CD14-positive monocyte (primary cell): ENCODE measurements around the gene DBNDD1. TPM values are rescaled to one million over a fixed set of nuclear protein-coding genes. Genes with fewer than 3 reads are reported as not detected.

Experiments used
- DNase-seq, 3 donors: peaks; one replicate each; pipeline ENCODE4 v3.0.0-alpha.2; 2011 to 2022
- H2AFZ ChIP-seq: 2 replicates; pipeline ENCODE4 v1.6.0; 2012; ENCODE audit warnings: mild to moderate bottlenecking, low read depth, low read length, inconsistent platforms; ENCODE audit not compliant: insufficient read depth, poor library complexity, severe bottlenecking
- H3K27ac ChIP-seq, 2 donors: 1 replicate in 1 of 2; 2 replicates in 1 of 2; pipeline ENCODE4 v1.5.1; 2012 to 2013; ENCODE audit warnings: low read length in 2 of 2, control low read depth in 1 of 2, inconsistent platforms in 1 of 2, low read depth in 1 of 2, mild to moderate bottlenecking in 1 of 2
- H3K27me3 ChIP-seq, 2 donors: one replicate each; pipeline versions ENCODE4 v1.6.0 to v1.6.1; 2011 to 2013; ENCODE audit warnings: low read length in 2 of 2; ENCODE audit not compliant: control insufficient read depth in 2 of 2, insufficient read depth in 2 of 2
- H3K36me3 ChIP-seq, 2 donors: replicated peaks in 1 of 2; 1 replicate in 1 of 2; 2 replicates in 1 of 2; pipeline versions ENCODE4 v1.5.1 to v1.6.1; 2012 to 2013; ENCODE audit warnings: low read length in 2 of 2, control low read depth in 1 of 2, inconsistent platforms in 1 of 2, mild to moderate bottlenecking in 1 of 2; ENCODE audit not compliant: insufficient read depth in 2 of 2, control insufficient read depth in 1 of 2
- H3K4me1 ChIP-seq, 2 donors: 1 replicate in 1 of 2; 2 replicates in 1 of 2; pipeline versions ENCODE4 v1.5.1 to v1.6.1; 2012 to 2013; ENCODE audit warnings: low read length in 2 of 2, control low read depth in 1 of 2, inconsistent platforms in 1 of 2, mild to moderate bottlenecking in 1 of 2, moderate library complexity in 1 of 2; ENCODE audit not compliant: insufficient read depth in 2 of 2, control insufficient read depth in 1 of 2
- H3K4me2 ChIP-seq: replicated peaks from 2 replicates; pipeline ENCODE3; 2012; ENCODE audit warnings: low read length, moderate library complexity, mild to moderate bottlenecking; ENCODE audit not compliant: poor library complexity, severe bottlenecking; ENCODE audit errors: extremely low read depth
- H3K4me3 ChIP-seq, 3 experiments: fragments of 200-600 bp in 1 of 3; sonication (generic) in 1 of 3; replicated peaks in 1 of 3; 1 replicate in 2 of 3; 2 replicates in 1 of 3; pipeline ENCODE4 v1.5.1; 2011 to 2013; ENCODE audit warnings: low read length in 3 of 3, mild to moderate bottlenecking in 3 of 3, control low read depth in 2 of 3, low read depth in 2 of 3, inconsistent platforms in 1 of 3, moderate library complexity in 1 of 3
- H3K79me2 ChIP-seq: 2 replicates; pipeline ENCODE4 v1.6.0; 2012; ENCODE audit warnings: mild to moderate bottlenecking, control low read depth, inconsistent platforms, low read length, moderate library complexity; ENCODE audit not compliant: insufficient read depth
- H3K9ac ChIP-seq: 2 replicates; pipeline ENCODE4 v1.6.0; 2017; ENCODE audit warnings: low read length, mild to moderate bottlenecking; ENCODE audit not compliant: insufficient read depth, poor library complexity, severe bottlenecking
- H3K9me3 ChIP-seq, 2 donors: replicated peaks in 1 of 2; 1 replicate in 1 of 2; 2 replicates in 1 of 2; pipeline versions ENCODE4 v1.5.1 to v1.6.1; 2012 to 2013; ENCODE audit warnings: low read length in 2 of 2, control low read depth in 1 of 2; ENCODE audit not compliant: control insufficient read depth in 1 of 2, insufficient read depth in 1 of 2
- H4K20me1 ChIP-seq: 2 replicates; pipeline ENCODE4 v1.6.0; 2012; ENCODE audit warnings: mild to moderate bottlenecking, low read length, control low read depth, moderate library complexity; ENCODE audit not compliant: insufficient read depth
- H3K27ac Mint-ChIP-seq, 7 donors: one replicate each; pipeline ENCODE4 v1.8.0; 2020; ENCODE audit warnings: mild to moderate bottlenecking in 7 of 7, mixed read lengths in 7 of 7, moderate library complexity in 6 of 7, inconsistent platforms in 2 of 7
- H3K27me3 Mint-ChIP-seq, 3 donors: one replicate each; pipeline ENCODE4 v1.8.0; 2021 to 2022; ENCODE audit warnings: low read depth in 3 of 3, mild to moderate bottlenecking in 3 of 3, mixed read lengths in 3 of 3, moderate library complexity in 3 of 3, inconsistent platforms in 1 of 3
- H3K36me3 Mint-ChIP-seq, 2 donors: one replicate each; pipeline ENCODE4 v1.8.0; 2020; ENCODE audit warnings: mixed read lengths in 2 of 2, inconsistent platforms in 1 of 2, mild to moderate bottlenecking in 1 of 2
- H3K4me1 Mint-ChIP-seq: one replicate; pipeline ENCODE4 v1.8.0; 2020; ENCODE audit warnings: mild to moderate bottlenecking, mixed read lengths
- H3K4me3 Mint-ChIP-seq, 2 donors: one replicate each; pipeline ENCODE4 v1.8.0; 2020; ENCODE audit warnings: mild to moderate bottlenecking in 2 of 2, mixed read lengths in 2 of 2, moderate library complexity in 1 of 2
- H3K9me3 Mint-ChIP-seq, 7 donors: one replicate each; pipeline ENCODE4 v1.8.0; 2020 to 2022; ENCODE audit warnings: mixed read lengths in 7 of 7, mild to moderate bottlenecking in 6 of 7, moderate library complexity in 6 of 7, inconsistent platforms in 2 of 7
- CTCF ChIP-seq: fragments of 200-600 bp; IDR thresholded peaks from one replicate; pipeline ENCODE4 v1.8.0; 2022; ENCODE audit warnings: antibody characterized with exemption, mild to moderate bottlenecking
- WGBS: methylation state at CpG from one replicate; pipeline ENCODE4 v1.1.5; 2013; ENCODE audit warnings: missing lambda C conversion rate; ENCODE audit not compliant: insufficient coverage; 5-methylcytosine and 5-hydroxymethylcytosine counted together
- intact Hi-C, 2 donors: fragments of 100-400 bp; cut with micrococcal nuclease; formaldehyde crosslinking; loops; one replicate each; pipeline versions ENCODE4 v1.15.0 to v1.15.1; 2023
- polyA plus RNA-seq, 3 donors: library from polyadenylated mRNA; depleted of rRNA in 1 of 3; unstranded in 2 of 3; stranded (reverse) in 1 of 3; fragments of 300-500 nt in 2 of 3; fragments of >200 nt in 1 of 3; fragmentation: Illumina TruSeq in 2 of 3; gene quantifications; 1 replicate in 2 of 3; 2 replicates in 1 of 3; pipeline ENCODE4 v1.2.3, GENCODE V29; 2012 to 2021

DBNDD1 gene
- polyA plus RNA-seq, 3 donors = 0.07 TPM; not detected in 2

- H3K36me3 Mint-ChIP-seq = peaks cover 51 to 74% of the 10 kb centered on the region in 2 donors
- H3K4me3 Mint-ChIP-seq = peak overlapping the region; percentile 90 to 93
- Histone ChIP-seq H3K36me3 (peaks cover 30 to 48% of the 10 kb centered on the region in 2 donors), H4K20me1 (peaks cover 58% of the 10 kb centered on the region), H3K4me1 (peaks cover 62 to 71% of the 10 kb centered on the region in 2 donors), H3K27me3 (no peaks in the 10 kb centered on the region), H3K27ac (peak overlapping the region; percentile 66 to 81), H3K9me3 (no peaks in the 10 kb centered on the region), H3K4me3 (peak overlapping the region; percentile 48 to 83 (median 56)), H3K9ac (peak overlapping the region; percentile 71), H2AFZ (peak overlapping the region; percentile 58), H3K79me2 (peaks cover 60% of the 10 kb centered on the region), H3K4me2 (peak overlapping the region; percentile 80)
- no peak for TF ChIP-seq CTCF
- DNase-seq = no peak
- peaks cover 71% of the 10 kb centered on the region for H3K4me1 Mint-ChIP-seq
- peak overlapping the region; percentile 83 to 93 (median 91) for H3K27ac Mint-ChIP-seq
- H3K9me3 Mint-ChIP-seq = peaks cover 0 to 3% (median 0%) of the 10 kb centered on the region in 7 donors
- WGBS = 30% methylated on average over 17 of the region's 23 CpGs
- peaks cover 0 to 7% (median 0%) of the 10 kb centered on the region in 3 donors for H3K27me3 Mint-ChIP-seq
- intact Hi-C loops = no loop called here
These were observed 62.0 kb downstream of the DBNDD1 start for GRCh38 chr16:89957216-89957785.

- DNase-seq = peak; percentile 41 to 73 (median 69)
- Histone ChIP-seq H3K27me3 (no peaks in the 10 kb centered on the region), H4K20me1 (peaks cover 52% of the 10 kb centered on the region), H3K79me2 (peaks cover 55% of the 10 kb centered on the region), H3K4me2 (peak overlapping the region; percentile 80), H3K9me3 (no peaks in the 10 kb centered on the region), H2AFZ (peak overlapping the region; percentile 58), H3K27ac (peak overlapping the region; percentile 66 to 81), H3K9ac (peak overlapping the region; percentile 71), H3K4me1 (peaks cover 62 to 71% of the 10 kb centered on the region in 2 donors), H3K36me3 (peaks cover 25 to 41% of the 10 kb centered on the region in 2 donors), H3K4me3 (peak overlapping the region; percentile 48 to 83 (median 56))
- TF ChIP-seq CTCF = no peak
- WGBS = 46% methylated on average over 13 of the region's 15 CpGs
- peaks cover 71% of the 10 kb centered on the region for H3K4me1 Mint-ChIP-seq
- H3K9me3 Mint-ChIP-seq = peaks cover 0 to 3% (median 0%) of the 10 kb centered on the region in 7 donors
- H3K27me3 Mint-ChIP-seq = peaks cover 0 to 7% (median 0%) of the 10 kb centered on the region in 3 donors
- intact Hi-C loops = no loop called here
- peaks cover 49 to 72% of the 10 kb centered on the region in 2 donors for H3K36me3 Mint-ChIP-seq
- H3K4me3 Mint-ChIP-seq = peak overlapping the region; percentile 90 to 93
- H3K27ac Mint-ChIP-seq = peak overlapping the region; percentile 83 to 93 (median 91)
These were observed 62.6 kb downstream of the DBNDD1 start for GRCh38 chr16:89956505-89957215.
